Activated naive CD8-positive, alpha-beta T cell treated with anti-CD3 and anti-CD28 coated beads, Interleukin-2, amount 10 ng/mL, durations not matched to agents 7 days and 5 days (primary cell): ENCODE measurements around the gene HEXD. TPM values are rescaled to one million over a fixed set of nuclear protein-coding genes. Genes with fewer than 3 reads are reported as not detected.
A peak's percentile ranks its signal among the peaks of the same experiment; 100 is the strongest.

ENCODE experiments used
- ATAC-seq: fragments of 150-1000 bp; cut with Tn5 transposase; one replicate; pipeline ENCODE4 v1.10.0; 2021; ENCODE audit warnings: low read depth, moderate library complexity
- POLR2A ChIA-PET: fragments of 350-600 bp; sonication (Branson Sonifier 250); formaldehyde crosslinking; loops from one replicate; lab custom pipeline; 2021; ENCODE audit warnings: antibody characterized with exemption; lab: Charles Lee
- DNase-seq: peaks from one replicate; pipeline ENCODE4 v3.0.0; 2021
- H3K27ac Mint-ChIP-seq: one replicate; pipeline ENCODE4 v1.8.0; 2022; ENCODE audit warnings: mild to moderate bottlenecking, mixed read lengths
- H3K27me3 Mint-ChIP-seq: one replicate; pipeline ENCODE4 v1.8.0; 2022; ENCODE audit warnings: mild to moderate bottlenecking, moderate library complexity, mixed read lengths
- H3K36me3 Mint-ChIP-seq: one replicate; pipeline ENCODE4 v1.8.0; 2021; ENCODE audit warnings: mild to moderate bottlenecking, mixed read lengths
- H3K4me1 Mint-ChIP-seq: one replicate; pipeline ENCODE4 v1.8.0; 2021; ENCODE audit warnings: mixed read lengths
- H3K4me3 Mint-ChIP-seq: one replicate; pipeline ENCODE4 v1.8.0; 2022; ENCODE audit warnings: mild to moderate bottlenecking, moderate library complexity, mixed read lengths
- H3K9me3 Mint-ChIP-seq: one replicate; pipeline ENCODE4 v1.8.0; 2021; ENCODE audit warnings: mixed read lengths
- total RNA-seq, 2 experiments: library from RNA; stranded (reverse); gene quantifications; one replicate each; pipeline ENCODE4 v1.2.3, GENCODE V29; 2021

HEXD gene
- total RNA-seq, 2 experiments from 2014 or later = 84.1 to 84.8 TPM

GRCh38 chr17:82396601-82397435 lies 21.3 kb upstream of the HEXD start:
- POLR2A ChIA-PET = no interaction called here

GRCh38 chr17:82397449-82398335 lies 20.5 kb upstream of the HEXD start:
- DNase-seq (no peak), ATAC-seq (no peak)
- Mint-ChIP-seq H3K4me3 (no peak overlapping the region), H3K36me3 (peaks cover 7% of the 10 kb centered on the region), H3K27ac (no peak overlapping the region), H3K4me1 (peaks cover 13% of the 10 kb centered on the region), H3K9me3 (no peaks in the 10 kb centered on the region), H3K27me3 (no peaks in the 10 kb centered on the region)
- POLR2A ChIA-PET = no interaction called here

More at GRCh38 chr17:82396601-82397435, 21.3 kb upstream of the HEXD start:
- Mint-ChIP-seq H3K27me3 (no peaks in the 10 kb centered on the region), H3K9me3 (no peaks in the 10 kb centered on the region), H3K36me3 (peaks cover 6% of the 10 kb centered on the region), H3K4me3 (no peak overlapping the region), H3K4me1 (peaks cover 12% of the 10 kb centered on the region), H3K27ac (no peak overlapping the region)
- DNase-seq (no peak), ATAC-seq (no peak)

- Mint-ChIP-seq H3K36me3 (peaks cover 15% of the 10 kb centered on the region), H3K4me3 (no peak overlapping the region), H3K27me3 (no peaks in the 10 kb centered on the region), H3K4me1 (peaks cover 13% of the 10 kb centered on the region), H3K27ac (no peak overlapping the region), H3K9me3 (no peaks in the 10 kb centered on the region)
- POLR2A ChIA-PET = interaction anchor here (1.1 to 1.5 kb wide), 2 partner anchors 21 to 59 kb away, joined by 3 read pairs; no protein-coding TSS in a partner anchor
- DNase-seq = no peak
- ATAC-seq = no peak
These were observed 19.1 kb upstream of the HEXD start for GRCh38 chr17:82399041-82399441.

GRCh38 chr17:82399601-82400101 lies 18.5 kb upstream of the HEXD start:
- no peaks in the 10 kb centered on the region for H3K9me3 Mint-ChIP-seq
- DNase-seq = no peak
- H3K36me3 Mint-ChIP-seq = peaks cover 15% of the 10 kb centered on the region
- H3K27me3 Mint-ChIP-seq = no peaks in the 10 kb centered on the region
- no peak for ATAC-seq
- H3K4me1 Mint-ChIP-seq = peaks cover 13% of the 10 kb centered on the region
- H3K4me3 Mint-ChIP-seq = no peak overlapping the region
- POLR2A ChIA-PET = interaction anchor here (1.1 to 1.5 kb wide), 2 partner anchors 20 to 58 kb away, joined by 3 read pairs; no protein-coding TSS in a partner anchor
- no peak overlapping the region for H3K27ac Mint-ChIP-seq

GRCh38 chr17:82400206-82400605 lies 17.9 kb upstream of the HEXD start:
- Mint-ChIP-seq H3K4me3 (no peak overlapping the region), H3K36me3 (peaks cover 16% of the 10 kb centered on the region), H3K9me3 (no peaks in the 10 kb centered on the region), H3K4me1 (peaks cover 13% of the 10 kb centered on the region), H3K27me3 (no peaks in the 10 kb centered on the region), H3K27ac (no peak overlapping the region)
- ATAC-seq (no peak), DNase-seq (no peak)
- POLR2A ChIA-PET = interaction anchor here (1.0 to 1.5 kb wide), 3 partner anchors 19 to 58 kb away, joined by 3 read pairs; no protein-coding TSS in a partner anchor

GRCh38 chr17:82400830-82401229 lies 17.3 kb upstream of the HEXD start:
- peaks cover 13% of the 10 kb centered on the region for H3K4me1 Mint-ChIP-seq
- peak overlapping the region; percentile 86 for H3K4me3 Mint-ChIP-seq
- H3K36me3 Mint-ChIP-seq = peaks cover 15% of the 10 kb centered on the region
- peak overlapping the region; percentile 87 for H3K27ac Mint-ChIP-seq
- no peaks in the 10 kb centered on the region for H3K27me3 Mint-ChIP-seq
- DNase-seq (peak; percentile 71), ATAC-seq (peak; percentile 82)
- no peaks in the 10 kb centered on the region for H3K9me3 Mint-ChIP-seq
- POLR2A ChIA-PET = interaction anchor here (1.0 kb wide), 1 partner anchor 28 kb away, joined by 3 read pairs; no protein-coding TSS in a partner anchor

GRCh38 chr17:82402865-82403264 lies 15.3 kb upstream of the HEXD start:
- peaks cover 14% of the 10 kb centered on the region for H3K36me3 Mint-ChIP-seq
- POLR2A ChIA-PET = no interaction called here
- no peaks in the 10 kb centered on the region for H3K9me3 Mint-ChIP-seq
- ATAC-seq = no peak
- H3K27ac Mint-ChIP-seq = no peak overlapping the region
- no peak overlapping the region for H3K4me3 Mint-ChIP-seq
- peaks cover 19% of the 10 kb centered on the region for H3K4me1 Mint-ChIP-seq
- no peak for DNase-seq
- H3K27me3 Mint-ChIP-seq = no peaks in the 10 kb centered on the region

GRCh38 chr17:82403662-82404660 lies 14.2 kb upstream of the HEXD start:
- ATAC-seq = no peak
- Mint-ChIP-seq H3K27me3 (no peaks in the 10 kb centered on the region), H3K9me3 (no peaks in the 10 kb centered on the region), H3K36me3 (peaks cover 14% of the 10 kb centered on the region), H3K4me3 (no peak overlapping the region), H3K27ac (no peak overlapping the region), H3K4me1 (peaks cover 19% of the 10 kb centered on the region)
- DNase-seq = no peak
- POLR2A ChIA-PET = interaction anchor here (0.7 kb wide), 1 partner anchor 13 kb away, joined by 3 read pairs; no protein-coding TSS in a partner anchor

- peaks cover 19% of the 10 kb centered on the region for H3K4me1 Mint-ChIP-seq
- H3K27me3 Mint-ChIP-seq = no peaks in the 10 kb centered on the region
- no peak overlapping the region for H3K27ac Mint-ChIP-seq
- peaks cover 14% of the 10 kb centered on the region for H3K36me3 Mint-ChIP-seq
- H3K4me3 Mint-ChIP-seq = no peak overlapping the region
- H3K9me3 Mint-ChIP-seq = no peaks in the 10 kb centered on the region
- no peak for DNase-seq
- no peak for ATAC-seq
- POLR2A ChIA-PET = interaction anchor here (0.7 kb wide), 1 partner anchor 14 kb away, joined by 3 read pairs; no protein-coding TSS in a partner anchor
These were observed 13.1 kb upstream of the HEXD start for GRCh38 chr17:82405051-82405450.

GRCh38 chr17:82406131-82406671 lies 11.9 kb upstream of the HEXD start:
- no peak overlapping the region for H3K4me3 Mint-ChIP-seq
- no peak overlapping the region for H3K27ac Mint-ChIP-seq

GRCh38 chr17:82407255-82407654 lies 10.9 kb upstream of the HEXD start:
- POLR2A ChIA-PET = interaction anchor here (0.8 kb wide), 1 partner anchor 42 kb away, joined by 4 read pairs; no protein-coding TSS in a partner anchor
- DNase-seq (no peak), ATAC-seq (no peak)
- H3K9me3 Mint-ChIP-seq = no peaks in the 10 kb centered on the region
- no peak overlapping the region for H3K4me3 Mint-ChIP-seq
- no peaks in the 10 kb centered on the region for H3K27me3 Mint-ChIP-seq
- H3K27ac Mint-ChIP-seq = no peak overlapping the region
- peaks cover 6% of the 10 kb centered on the region for H3K4me1 Mint-ChIP-seq
- H3K36me3 Mint-ChIP-seq = peaks cover 9% of the 10 kb centered on the region

More at GRCh38 chr17:82406131-82406671, 11.9 kb upstream of the HEXD start:
- POLR2A ChIA-PET = interaction anchor here (0.8 kb wide), 1 partner anchor 41 kb away, joined by 4 read pairs; no protein-coding TSS in a partner anchor
- ATAC-seq (no peak), DNase-seq (no peak)
- no peaks in the 10 kb centered on the region for H3K27me3 Mint-ChIP-seq
- H3K36me3 Mint-ChIP-seq = peaks cover 13% of the 10 kb centered on the region
- peaks cover 12% of the 10 kb centered on the region for H3K4me1 Mint-ChIP-seq
- H3K9me3 Mint-ChIP-seq = no peaks in the 10 kb centered on the region
